NCI-H748 treated with DMSO at 0.1 percent for 48 hours (cell line): ENCODE results near the gene DBN1.

ENCODE experiments used
- DNase-seq: peaks from one replicate; lab custom pipeline; 2025; lab: John Stamatoyannopoulos, UW

The DBN1 gene

DNA sequence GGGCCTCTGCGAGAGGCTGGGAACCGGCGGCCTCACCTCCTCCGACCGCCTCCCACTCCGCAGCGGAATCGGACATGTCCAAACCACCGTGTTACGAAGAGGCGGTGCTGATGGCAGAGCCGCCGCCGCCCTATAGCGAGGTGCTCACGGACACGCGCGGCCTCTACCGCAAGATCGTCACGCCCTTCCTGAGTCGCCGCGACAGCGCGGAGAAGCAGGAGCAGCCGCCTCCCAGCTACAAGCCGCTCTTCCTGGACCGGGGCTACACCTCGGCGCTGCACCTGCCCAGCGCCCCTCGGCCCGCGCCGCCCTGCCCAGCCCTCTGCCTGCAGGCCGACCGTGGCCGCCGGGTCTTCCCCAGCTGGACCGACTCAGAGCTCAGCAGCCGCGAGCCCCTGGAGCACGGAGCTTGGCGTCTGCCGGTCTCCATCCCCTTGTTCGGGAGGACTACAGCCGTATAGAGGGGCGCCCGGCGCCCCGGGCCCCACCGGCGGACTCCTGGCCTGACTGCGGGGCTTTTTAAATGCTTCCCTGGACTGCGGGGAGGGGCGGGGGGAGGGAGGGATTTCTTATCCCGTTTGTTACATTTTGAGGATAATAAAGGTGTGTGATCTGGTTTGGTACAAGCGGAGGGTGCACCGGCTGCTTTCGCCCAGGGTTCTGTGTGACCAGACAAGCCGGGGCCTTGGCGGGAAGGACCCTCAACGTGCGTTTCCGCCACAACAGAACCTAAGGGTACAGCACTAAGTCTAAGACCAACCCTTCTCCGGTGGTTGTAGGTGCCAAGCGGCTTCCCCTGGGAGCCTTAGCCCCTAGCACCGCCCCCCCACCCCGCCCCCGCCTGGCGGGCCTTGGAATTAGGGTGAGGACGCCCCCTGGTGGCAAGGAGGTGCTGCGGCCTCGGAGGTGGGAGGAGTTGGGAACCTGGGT is 17.5 kb downstream of the DBN1 start:
- DNase-seq: peak; percentile 76

DNA sequence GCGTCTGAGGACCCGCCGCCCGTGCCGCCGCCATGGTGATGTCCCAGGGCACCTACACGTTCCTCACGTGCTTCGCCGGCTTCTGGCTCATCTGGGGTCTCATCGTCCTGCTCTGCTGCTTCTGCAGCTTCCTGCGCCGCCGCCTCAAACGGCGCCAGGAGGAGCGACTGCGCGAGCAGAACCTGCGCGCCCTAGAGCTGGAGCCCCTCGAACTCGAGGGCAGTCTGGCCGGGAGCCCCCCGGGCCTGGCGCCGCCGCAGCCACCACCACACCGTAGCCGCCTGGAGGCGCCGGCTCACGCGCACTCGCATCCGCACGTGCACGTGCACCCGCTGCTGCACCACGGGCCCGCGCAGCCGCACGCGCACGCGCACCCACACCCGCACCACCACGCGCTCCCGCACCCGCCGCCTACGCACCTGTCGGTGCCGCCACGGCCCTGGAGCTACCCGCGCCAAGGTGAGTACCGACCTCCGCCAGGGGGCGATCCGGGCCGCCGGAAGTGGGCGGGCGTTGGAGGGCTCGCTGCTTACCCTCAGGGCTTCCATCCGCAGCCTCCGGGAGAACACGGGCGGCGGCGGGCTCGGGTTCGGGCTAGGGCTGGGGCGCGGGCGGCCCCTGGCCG is 18.3 kb downstream of the DBN1 start:
- peak; percentile 64 for DNase-seq

DNA sequence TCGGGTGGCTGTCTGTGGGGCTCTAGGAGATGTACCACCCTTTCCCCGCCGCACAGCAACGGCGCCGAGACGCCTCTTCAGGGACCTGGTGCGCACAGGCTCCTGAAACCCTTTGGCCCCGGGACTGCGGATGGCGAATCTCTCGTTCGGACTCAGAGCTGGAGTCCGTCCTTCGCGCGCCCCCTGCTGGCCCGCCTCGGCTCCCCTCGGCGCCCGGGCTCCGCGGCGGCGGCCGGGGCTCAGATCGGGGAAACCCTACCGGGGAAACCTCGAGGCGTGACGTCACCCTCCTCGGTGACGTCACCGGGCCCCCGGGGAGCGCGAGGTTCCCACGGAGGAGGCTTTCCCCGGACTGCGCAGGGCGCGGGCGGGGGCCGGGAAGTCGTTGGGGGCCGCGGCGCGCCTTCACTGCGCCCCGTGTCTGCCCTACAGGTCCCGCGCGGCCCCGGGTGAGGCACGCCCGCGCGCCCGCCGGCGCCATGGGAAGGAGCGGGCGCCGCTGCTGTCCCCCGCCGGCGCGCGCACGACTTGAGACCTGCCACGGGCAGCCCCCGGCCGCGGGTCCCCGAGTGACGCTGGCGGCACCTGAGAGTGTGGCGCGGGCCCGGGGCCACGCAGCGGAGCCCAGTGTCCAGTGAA is 18.9 kb downstream of the DBN1 start:
- DNase-seq: peak; percentile 89

DNA sequence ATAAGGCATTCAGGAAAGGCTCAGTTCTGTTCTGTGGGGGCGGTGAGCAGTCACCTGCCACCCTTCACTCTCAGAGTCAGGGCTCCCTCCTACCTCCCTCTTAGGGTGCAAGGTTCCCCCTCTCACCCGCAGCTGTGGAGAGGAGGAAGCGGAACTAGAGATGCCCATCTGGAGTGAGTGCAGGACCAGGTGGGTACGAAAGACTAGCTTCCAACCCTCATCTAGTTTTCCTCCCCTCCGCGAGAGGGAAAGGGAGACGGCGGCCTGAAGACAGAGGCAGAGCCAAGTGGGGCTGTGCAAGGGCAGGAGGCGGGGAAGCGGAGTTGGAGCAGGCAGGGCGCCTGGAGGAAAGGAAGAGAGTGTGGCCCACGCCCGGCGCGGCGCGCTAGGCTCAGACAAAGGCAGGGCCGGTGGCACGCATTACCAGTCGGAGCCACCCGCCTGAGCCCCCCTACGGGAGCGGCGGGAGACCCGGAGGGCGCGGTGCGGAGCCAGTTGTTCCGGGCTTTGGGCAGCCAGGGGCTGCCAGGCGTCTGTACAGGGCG is 19.5 kb downstream of the DBN1 start:
- no peak for DNase-seq

DNA sequence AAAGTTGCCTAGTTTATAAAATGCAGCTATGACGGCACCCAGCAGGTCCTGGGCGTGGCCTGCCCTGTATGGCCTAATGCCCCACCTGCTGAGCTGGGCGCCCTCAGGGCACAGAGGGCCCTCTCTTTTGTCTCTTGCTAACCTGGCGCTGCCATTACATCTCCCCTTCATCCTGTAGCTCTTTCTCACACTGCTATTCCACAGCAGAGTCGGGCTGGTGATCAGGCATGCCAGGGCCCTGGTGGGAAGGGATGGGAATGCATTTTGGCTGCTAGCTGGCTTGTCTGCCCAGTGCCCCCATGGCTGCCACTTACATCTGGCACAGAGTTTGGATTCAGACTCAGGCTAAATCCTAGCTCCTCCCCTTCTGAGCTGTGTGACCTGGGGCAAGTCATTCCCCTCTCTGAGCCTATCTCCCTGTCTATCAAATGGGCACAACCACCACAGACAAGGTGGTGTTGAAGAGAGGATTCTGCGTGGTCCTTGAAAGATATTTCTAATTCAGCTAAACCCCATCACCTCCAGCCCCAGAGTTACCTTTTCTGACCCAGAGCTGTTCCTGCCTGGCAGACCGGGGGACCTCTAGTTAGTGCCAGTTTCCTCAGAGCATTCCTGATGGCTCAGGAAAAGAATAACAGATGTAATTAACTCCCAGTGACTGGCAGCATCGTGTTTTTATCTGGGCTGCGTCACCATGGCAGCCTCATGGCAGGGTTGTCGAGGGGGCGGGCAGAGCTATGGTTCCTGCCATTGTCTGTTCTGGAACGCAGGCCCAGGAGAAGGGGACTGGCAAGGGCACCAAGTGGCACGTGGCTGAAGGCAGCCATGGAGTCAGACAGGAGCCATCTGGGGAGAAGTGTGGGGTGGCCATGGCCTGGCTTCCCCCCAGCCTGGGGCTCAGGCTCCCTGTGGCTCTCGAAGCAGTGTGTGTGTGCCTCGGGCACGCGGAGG is 20.5 kb downstream of the DBN1 start:
- DNase-seq: no peak

DNA sequence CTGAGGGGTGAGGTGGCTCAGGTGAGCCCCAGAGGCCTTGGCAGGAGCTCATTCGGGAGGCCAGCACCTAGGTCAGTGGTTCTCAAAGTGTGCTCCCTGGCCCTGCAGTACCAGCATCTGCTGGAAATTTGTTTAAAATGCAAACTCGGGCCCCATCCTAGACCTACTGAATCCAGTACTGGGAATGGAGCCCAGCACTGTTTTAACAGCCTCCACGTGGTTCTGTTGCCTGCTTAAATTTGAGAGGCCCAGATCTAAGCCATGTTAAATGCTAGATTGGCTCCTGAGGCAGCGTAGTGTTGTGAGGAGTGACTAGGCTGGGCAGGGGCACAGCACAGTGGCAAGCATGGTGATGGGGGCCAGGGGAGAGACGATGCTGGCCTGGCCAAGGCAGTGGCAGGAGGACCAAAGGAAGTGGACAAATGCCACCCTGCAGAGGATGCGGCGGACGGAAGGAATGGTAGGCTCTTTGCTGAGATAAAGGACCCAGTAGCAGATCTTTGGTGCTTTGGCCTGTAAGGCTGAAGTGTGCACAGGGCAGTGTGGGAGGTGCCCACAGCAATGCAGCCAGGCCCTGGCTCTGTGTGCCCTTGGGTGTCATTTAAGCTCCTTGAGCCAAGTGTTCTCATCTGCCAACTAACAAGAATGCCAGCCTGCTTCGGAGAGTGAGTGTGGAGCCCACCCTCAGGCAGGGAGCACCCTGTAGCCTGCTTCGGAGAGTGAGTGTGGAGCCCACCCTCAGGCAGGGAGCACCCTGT is 22.6 kb downstream of the DBN1 start:
- no peak for DNase-seq

DNA sequence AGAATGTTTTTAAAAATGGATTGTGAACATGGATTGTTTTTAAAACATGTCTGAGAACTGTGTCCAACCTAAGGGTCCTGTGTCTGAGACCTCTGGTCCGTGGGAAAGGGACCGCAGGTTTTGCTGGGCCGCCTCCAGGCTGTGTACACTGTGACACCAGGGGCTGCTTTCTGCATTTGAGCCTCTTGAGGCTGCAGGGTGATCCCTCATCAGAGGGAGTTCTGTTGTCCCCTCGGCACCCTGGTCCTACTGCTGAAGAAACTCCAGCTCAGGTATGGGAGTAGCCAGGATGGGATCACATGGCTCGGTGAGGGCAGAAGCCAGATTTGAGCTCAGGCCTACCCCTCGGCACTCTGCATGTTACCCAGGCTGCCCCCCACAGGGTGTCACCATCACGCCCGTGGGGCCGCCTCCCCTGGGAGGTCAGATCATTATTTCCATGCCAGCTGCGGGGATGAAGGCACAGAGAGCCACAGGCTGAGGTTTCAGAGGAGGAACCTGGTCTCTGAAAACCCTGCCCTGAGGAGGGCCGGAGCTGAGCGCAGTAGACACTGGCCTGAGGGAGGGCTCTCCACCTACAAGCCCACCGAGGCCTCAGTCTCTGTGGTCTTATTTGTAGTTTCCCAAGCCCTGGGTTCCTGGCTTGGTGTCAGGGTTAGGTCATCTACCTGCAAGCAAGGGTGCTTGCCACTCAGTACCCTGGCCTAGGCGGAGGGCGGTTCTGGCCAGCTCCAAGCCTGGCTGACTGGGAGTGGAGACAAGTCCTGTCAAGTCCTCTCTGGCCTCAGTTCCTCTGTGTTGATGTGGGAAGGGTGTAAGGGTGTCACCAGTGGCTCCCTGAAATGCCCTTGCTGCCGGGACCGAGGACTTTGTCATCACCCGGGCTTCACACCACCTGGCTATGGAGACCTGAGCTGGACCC is 24.0 kb downstream of the DBN1 start:
- DNase-seq: no peak

DNA sequence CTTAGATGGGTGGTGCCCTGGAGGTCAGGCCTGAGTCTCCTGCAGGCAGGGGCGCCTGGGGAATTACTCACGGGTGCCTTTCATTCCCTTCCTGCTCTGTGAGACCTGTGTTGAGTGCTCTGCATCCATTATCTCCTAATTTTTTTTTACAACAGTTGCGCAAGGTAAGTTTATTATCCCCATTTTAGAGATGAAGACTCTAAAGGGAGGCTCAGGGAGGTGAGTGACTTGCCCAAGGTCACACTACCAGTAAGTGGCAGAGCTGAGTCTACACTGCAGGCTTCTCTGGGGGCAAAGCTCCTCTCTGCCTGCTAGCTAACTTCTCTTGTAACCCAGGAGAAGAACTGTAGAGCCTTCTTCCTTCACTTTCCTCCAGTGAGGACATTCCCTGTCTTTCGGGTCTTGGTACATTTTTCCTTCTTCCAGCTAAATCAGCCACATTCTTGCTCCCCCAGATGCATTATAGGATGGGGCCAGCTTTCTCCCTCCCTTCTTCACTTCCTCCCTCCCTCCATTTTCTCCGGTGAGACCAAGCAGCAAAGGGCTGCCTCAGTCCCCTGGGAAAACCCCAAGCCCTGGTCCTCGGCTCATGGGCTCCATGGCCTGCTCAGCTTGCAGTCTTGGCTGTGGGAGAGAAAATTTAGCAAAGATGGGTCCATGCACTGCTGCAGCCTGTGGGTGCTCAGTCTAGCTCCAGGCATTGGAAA is 25.0 kb downstream of the DBN1 start:
- no peak for DNase-seq

DNA sequence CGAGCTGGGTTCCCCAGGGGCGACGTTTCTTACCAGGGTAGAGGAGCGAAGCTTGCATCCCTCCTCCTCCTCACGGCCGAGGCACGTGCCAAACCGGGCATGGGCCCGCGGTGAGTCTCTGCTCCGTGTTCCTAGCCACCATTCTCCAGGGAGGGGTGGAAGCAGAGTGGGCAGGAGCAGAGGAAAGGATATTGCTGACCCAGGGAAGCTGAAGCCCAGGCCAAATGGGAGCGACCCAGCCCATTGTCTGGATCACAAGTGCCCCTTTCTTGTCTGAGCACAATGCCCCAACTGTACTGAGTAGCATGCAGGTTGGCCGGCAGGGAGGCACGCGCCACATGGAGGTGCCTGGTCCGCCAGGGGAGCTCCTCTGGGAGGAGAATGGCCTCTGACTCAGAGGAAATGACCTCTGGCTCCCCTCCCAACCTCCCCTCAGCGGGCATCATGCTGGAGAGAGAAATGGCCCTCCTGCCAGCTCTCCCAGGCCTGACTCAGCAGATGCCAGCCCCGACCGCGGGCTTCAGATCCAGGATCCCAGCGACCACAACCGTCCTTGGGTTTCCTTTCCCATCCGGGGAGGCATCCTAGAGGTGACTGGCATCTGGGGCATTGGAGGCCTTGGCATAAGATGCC is 25.7 kb downstream of the DBN1 start:
- peak; percentile 35 for DNase-seq

DNA sequence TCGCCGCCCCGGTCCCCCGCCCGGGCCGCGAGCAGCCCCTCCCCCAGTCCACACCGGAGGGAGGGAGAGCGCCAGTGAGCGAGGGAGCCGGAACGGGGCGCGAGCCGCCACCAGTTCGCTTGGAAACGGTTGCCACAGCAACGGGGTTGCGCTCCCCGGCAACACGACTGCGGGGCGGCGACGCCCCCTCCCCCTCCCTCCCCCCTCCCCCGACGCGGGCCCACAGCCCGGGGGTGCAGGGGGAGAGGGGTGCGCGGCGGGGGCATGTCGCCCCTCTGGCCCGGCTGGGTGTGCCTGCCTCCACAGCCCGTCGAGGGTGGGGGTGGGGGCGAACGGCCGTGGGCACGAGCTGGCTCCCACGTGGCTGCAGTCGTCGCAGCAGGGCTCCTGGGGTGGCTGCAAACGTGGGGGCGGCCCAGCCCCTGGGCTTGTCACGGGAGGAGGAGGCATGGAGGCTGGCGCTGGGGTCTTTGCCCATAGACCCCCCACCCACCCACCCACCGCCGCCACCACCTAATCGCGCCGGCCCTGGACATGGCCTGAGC is 26.3 kb downstream of the DBN1 start:
- peak; percentile 37 for DNase-seq

DNA sequence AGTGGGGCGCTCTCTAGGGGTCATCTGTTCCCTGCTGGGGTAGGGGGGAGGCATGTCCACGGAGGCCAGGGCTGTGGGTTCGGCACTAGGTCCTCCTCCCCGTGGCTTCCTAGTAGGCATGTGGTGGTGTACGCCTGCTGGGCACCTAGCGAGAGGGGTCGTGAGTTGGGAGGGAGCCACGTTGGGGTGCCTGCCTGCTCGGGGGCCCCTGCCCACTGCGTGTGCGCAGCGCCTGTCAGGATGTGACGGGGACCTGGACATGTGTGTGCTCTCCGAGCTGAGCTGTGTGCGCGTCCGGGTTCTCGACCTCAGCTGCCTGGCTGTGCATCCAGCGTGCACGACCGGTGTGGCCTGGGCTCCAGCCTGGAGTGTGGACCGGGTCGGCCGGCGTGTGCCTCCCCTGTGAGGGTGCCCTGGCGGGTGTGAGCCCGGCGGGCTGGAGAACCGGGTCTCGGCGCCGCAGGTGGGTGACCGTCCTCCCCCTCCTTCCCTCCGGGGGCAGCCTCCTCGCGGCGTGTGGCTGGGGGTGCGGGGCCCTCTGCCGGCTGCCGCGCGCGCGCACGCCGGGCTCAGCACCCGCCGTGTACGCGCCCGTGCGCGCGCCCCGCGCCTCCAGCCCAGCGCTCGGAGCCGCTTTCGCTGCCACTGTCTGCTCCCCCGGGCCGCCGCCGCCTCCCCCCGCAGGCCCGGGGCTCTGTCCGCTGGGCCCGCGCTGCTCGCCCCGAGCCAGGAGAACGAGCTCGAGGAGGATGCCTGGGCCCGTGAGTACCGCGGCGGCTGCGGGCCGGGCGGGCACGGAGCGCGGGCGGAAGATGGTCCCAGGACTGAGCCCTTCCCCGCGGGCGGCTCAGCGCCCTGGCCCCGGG is 27.0 kb downstream of the DBN1 start, which contains the start of gene PRR7:
PRR7 (plus strand) TSS at position 615 of the 866 bp plus-strand sequence. CDS start 8,254 bp downstream, outside the sequence.
- DNase-seq: peak; percentile 41

DNA sequence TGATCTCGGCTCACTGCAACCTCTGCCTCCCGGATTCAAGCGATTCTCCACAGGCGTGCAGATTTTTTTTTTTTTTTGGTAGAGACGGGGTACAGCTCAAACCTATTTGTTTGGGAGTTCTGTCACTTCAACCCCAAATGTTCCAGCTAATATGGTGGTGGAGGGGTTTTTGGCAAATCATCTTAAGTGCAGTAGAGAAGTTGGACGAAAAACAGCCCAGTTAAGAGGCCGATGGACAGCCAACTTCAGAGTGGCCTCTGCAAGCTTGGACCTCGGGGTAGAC is 27.6 kb downstream of the DBN1 start:
- DNase-seq: no peak

DNA sequence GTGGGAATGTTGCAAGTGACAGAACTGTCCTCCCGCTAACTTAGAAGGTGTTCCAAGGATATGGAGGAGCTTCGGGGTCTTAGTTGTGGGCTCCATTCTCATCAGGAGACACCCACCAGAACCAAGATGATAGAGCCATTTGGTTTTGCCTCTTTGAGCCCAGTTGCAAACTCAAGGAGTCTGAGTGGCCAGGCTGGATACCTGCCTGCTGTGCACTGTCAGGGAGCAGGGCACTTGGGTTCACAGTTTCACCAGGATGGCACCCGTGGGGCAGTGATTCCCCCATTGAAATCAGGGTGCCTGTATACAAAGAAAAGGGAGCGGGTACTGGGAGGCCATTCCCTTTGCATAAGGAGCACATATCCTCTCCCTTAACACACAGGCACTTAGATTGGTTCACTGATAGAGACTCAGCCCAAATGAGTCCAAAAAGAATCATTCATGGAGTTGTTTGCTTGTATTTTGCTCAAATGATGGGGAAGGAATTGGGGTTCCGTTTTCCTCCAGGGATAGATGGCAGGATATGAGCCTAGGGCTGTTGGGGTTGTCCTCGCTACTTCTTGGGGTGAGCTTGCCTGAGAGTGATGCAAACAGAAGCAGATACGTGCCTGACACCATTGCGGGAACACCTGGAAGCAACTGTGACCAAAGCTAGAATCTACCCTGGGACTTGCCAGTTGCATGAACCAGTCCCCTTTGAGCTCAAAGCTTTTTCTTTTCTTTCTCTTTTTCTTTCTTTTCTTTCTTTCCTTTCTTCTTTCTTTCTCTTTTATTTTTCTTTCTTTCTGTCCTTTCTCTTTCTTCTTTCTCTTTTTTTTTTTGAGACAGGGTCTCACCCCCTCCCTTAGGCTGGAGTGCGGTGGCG is 28.1 kb downstream of the DBN1 start:
- DNase-seq: no peak

DNA sequence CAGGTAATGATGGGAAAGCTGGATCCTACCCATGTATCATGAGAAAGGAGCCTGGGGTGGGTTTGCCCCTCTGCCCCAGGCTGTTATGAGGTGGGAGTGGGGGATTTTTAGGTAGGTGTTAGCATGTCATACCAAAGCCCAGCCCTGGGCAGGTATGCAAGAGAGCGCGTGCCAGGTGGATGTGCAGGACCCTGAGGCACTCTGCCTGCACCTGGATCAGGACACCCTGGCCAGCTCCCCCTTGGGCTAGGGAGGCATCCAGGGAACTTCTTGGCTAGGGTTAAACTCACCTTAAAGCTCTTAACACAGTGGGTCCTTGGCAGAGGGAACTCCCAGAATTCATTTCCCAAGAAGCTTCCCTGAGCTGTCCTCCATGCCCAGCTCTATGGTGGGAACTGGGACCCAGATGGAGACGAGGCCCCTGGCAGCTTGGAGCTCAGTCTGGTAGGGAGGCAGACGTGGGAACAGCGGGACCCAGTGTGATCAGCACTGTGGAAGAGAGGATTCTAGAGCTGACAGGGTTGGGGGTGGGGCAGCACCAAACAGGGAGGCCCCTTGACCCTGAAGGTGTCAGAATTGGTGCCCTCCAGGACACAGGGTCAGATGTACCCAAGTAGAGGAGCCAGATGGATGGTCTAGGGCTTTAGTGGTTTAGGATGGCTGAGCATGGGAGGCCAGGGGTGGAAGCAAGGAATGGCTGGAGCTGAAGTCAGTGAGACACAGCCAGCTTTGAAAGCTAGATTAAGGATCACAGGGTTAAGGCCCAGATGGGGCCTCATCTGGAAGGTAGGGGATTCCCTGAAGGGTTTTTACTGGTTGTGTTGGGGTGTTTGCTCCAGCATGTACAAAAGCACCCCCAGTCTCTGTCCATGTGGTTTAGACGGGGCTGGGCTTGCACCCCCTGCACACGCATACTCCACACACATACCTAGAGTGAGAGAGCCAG is 29.1 kb downstream of the DBN1 start:
- DNase-seq: no peak
